HL-60 (cell line): ENCODE measurements around the gene MAP3K4.
"Not testable (repeated sequence)": the region's sequence is repeated elsewhere in the genome, so short reads cannot be mapped to it uniquely, and the experiment has no call there.

ENCODE experiments used
- DNase-seq, 2 experiments: peaks; one replicate each; pipeline ENCODE4 v3.0.0-alpha.2; 2010 to 2020; ENCODE audit warnings: low read depth in 1 of 2, low spot score in 1 of 2
- H3K27ac ChIP-seq: fragments of 250-450 bp; sonication (Bioruptor Pico); replicated peaks from 2 replicates; pipeline ENCODE4 v1.5.1; 2020; ENCODE audit warnings: mild to moderate bottlenecking, moderate library complexity
- H3K27me3 ChIP-seq: fragments of 250-450 bp; sonication (Bioruptor Pico); 2 replicates; pipeline ENCODE4 v1.5.1; 2021; ENCODE audit warnings: mild to moderate bottlenecking, moderate library complexity; ENCODE audit not compliant: insufficient read depth, poor library complexity, severe bottlenecking
- H3K4me3 ChIP-seq: replicated peaks from 2 replicates; pipeline ENCODE4 v1.5.1; 2011; ENCODE audit warnings: mild to moderate bottlenecking, control low read depth, low read length; ENCODE audit not compliant: insufficient read depth
- GABPA ChIP-seq: IDR thresholded peaks from 2 replicates; pipeline ENCODE4 v1.6.1; 2012; ENCODE audit warnings: low read depth
- POLR2AphosphoS5 ChIP-seq: IDR thresholded peaks from 2 replicates; pipeline ENCODE4 v1.6.1; 2012; ENCODE audit warnings: low read depth
- SPI1 ChIP-seq: IDR thresholded peaks from 2 replicates; pipeline ENCODE4 v1.6.1; 2012; ENCODE audit warnings: low read depth, mild to moderate bottlenecking, borderline replicate concordance
- TF ChIP-seq, protein P1 (sequence below): IDR thresholded peaks from 2 replicates; pipeline ENCODE4 v1.6.1; 2012; ENCODE audit warnings: low read depth; ENCODE audit not compliant: insufficient replicate concordance
- TF ChIP-seq, protein P2 (sequence below): IDR thresholded peaks from one replicate; pipeline ENCODE4 v1.5.1; 2011; ENCODE audit warnings: low read length, control low read depth, inconsistent platforms; ENCODE audit not compliant: insufficient read depth

The MAP3K4 gene

DNA sequence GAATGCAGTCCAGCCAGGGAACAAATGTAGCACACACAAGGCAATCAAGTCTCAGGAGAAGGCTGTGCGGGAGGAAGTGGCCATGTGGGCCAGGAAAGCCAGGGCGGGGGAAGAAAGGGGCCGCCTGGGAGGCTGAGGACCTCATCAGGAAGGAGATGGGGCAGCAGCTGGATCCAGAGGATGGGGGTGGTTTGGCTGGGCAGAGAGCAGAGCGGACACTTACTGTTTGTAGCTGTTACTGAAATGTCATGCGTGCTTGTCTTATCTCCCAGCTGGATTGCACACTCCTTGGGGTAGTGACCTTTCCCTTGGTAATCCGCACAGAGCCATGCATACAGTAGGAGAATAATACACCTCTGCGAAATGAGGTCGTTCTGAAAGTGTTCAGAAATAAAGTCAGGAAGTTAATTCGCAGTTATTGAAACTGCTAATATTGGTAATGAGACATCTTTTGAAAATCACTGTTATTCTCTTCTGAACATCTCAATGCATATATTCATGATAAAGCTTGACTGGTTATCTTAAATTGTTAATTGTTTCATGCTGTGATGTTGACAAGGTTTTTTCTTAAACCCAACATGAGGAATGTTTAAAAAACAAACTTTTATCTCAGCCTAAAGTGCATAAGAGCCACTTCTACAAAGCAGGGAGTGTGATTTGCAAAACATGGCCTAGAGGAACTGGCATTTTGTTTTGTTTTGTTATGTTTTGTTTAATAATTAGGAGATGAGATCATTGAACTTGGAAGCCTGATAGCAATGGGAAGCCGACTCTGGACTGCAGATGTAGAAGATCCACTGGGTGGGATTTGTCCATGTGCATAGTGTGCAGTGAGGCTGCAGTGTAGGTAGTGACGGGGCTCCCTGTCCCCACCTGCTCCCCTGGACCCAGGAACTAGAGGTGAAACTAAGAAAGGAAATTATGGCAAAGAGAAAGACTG lies 18.0 kb upstream of the MAP3K4 start:
- Histone ChIP-seq H3K27me3 (no peaks in the 10 kb centered on the region), H3K27ac (no peak overlapping the region), H3K4me3 (no peak overlapping the region)
- no peak for DNase-seq
- TF ChIP-seq, protein P1, sequence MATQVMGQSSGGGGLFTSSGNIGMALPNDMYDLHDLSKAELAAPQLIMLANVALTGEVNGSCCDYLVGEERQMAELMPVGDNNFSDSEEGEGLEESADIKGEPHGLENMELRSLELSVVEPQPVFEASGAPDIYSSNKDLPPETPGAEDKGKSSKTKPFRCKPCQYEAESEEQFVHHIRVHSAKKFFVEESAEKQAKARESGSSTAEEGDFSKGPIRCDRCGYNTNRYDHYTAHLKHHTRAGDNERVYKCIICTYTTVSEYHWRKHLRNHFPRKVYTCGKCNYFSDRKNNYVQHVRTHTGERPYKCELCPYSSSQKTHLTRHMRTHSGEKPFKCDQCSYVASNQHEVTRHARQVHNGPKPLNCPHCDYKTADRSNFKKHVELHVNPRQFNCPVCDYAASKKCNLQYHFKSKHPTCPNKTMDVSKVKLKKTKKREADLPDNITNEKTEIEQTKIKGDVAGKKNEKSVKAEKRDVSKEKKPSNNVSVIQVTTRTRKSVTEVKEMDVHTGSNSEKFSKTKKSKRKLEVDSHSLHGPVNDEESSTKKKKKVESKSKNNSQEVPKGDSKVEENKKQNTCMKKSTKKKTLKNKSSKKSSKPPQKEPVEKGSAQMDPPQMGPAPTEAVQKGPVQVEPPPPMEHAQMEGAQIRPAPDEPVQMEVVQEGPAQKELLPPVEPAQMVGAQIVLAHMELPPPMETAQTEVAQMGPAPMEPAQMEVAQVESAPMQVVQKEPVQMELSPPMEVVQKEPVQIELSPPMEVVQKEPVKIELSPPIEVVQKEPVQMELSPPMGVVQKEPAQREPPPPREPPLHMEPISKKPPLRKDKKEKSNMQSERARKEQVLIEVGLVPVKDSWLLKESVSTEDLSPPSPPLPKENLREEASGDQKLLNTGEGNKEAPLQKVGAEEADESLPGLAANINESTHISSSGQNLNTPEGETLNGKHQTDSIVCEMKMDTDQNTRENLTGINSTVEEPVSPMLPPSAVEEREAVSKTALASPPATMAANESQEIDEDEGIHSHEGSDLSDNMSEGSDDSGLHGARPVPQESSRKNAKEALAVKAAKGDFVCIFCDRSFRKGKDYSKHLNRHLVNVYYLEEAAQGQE = no peak

DNA sequence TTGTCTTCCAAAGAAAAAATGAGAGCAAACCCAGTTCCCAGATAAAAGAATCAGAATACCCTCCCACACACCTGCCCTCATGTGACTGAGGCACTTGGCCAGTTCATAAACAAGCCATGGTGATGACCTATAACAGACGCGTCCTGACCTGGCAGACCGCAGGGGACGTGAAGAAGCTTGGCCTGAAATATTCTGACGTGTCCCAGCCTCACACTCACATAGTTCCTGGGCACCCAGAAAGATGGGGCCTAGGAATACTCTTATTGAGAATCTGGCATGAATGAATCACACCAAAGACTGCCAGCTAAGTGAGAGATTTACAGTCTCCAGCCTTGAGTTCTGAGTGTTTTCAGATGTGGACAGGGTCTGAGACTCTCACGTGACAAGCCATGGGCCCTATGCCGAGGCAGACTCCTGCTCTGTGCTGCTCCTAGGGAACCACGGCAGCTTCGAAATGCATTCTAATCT lies 17.2 kb upstream of the MAP3K4 start:
- no peak for DNase-seq
- Histone ChIP-seq H3K4me3 (no peak overlapping the region), H3K27me3 (no peaks in the 10 kb centered on the region), H3K27ac (no peak overlapping the region)
- TF ChIP-seq SPI1 = no peak
- TF ChIP-seq POLR2AphosphoS5 = no peak
- no peak for TF ChIP-seq GABPA
- TF ChIP-seq, protein P2, sequence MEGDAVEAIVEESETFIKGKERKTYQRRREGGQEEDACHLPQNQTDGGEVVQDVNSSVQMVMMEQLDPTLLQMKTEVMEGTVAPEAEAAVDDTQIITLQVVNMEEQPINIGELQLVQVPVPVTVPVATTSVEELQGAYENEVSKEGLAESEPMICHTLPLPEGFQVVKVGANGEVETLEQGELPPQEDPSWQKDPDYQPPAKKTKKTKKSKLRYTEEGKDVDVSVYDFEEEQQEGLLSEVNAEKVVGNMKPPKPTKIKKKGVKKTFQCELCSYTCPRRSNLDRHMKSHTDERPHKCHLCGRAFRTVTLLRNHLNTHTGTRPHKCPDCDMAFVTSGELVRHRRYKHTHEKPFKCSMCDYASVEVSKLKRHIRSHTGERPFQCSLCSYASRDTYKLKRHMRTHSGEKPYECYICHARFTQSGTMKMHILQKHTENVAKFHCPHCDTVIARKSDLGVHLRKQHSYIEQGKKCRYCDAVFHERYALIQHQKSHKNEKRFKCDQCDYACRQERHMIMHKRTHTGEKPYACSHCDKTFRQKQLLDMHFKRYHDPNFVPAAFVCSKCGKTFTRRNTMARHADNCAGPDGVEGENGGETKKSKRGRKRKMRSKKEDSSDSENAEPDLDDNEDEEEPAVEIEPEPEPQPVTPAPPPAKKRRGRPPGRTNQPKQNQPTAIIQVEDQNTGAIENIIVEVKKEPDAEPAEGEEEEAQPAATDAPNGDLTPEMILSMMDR = no peak
- TF ChIP-seq, protein P1 = no peak

DNA sequence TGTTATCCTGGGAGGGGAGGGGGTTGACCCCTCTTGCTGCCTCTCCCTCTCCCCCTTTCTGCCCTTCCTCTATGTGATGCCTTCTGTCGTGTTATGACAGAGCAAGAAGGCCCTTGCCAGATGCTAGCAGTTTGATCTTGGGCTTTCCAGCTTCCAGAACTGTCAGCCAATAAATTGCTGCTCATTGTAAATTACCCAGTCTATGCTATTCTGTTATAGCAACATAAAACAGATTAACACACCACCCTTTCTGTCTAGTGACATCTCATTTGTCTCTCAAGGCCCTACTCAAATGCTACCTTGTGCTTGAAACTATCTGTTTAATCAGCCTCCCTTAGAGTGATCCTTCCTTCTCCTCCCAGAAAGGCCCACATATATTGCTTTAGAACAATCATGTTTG lies 16.4 kb upstream of the MAP3K4 start:
- no peak overlapping the region for H3K27ac ChIP-seq
- TF ChIP-seq GABPA = no peak
- TF ChIP-seq, protein P1 = no peak
- TF ChIP-seq POLR2AphosphoS5 = no peak
- TF ChIP-seq, protein P2 = no peak
- TF ChIP-seq SPI1 = no peak
- DNase-seq = no peak
- no peaks in the 10 kb centered on the region for H3K27me3 ChIP-seq
- H3K4me3 ChIP-seq = no peak overlapping the region

DNA sequence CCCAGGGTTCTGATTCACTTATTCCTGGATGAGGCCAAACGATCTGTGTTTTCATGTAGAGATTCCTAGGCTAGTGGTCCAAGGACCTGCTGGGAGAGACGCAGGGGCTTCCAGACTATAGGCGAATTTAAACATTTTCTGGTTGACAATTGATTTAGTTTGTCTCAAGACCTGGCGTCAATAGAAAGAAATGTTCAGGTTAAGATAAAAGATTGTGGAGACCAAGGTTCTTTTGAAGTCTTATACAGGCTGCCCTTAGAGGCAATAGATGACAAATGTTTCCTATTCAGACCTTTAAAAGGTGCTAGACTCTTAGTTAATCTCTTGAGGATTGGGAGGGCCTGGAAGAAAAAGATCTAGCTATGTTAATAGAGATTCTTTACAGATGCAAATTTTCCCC lies 15.6 kb upstream of the MAP3K4 start:
- not testable (repeated sequence) for DNase-seq, H3K27ac ChIP-seq

More for the DNA sequence above, 15.6 kb upstream of the MAP3K4 start:
- not testable (repeated sequence) for H3K27me3 ChIP-seq, H3K4me3 ChIP-seq
